COLO668 (cell line): ENCODE data around the gene EIF3C.
"Not testable (repeated sequence)": the region's sequence is repeated elsewhere in the genome, so short reads cannot be mapped to it uniquely, and the experiment has no call there.

ENCODE experiments used
- DNase-seq: peaks from one replicate; lab custom pipeline; 2025; ENCODE audit not compliant: unreplicated experiment; lab: John Stamatoyannopoulos, UW

The EIF3C gene

GRCh38 chr16:28746618-28747350 is 35.5 kb downstream of the EIF3C start:
- not testable (repeated sequence) for DNase-seq

- not testable (repeated sequence) for DNase-seq
These were observed 38.8 kb downstream of the EIF3C start for GRCh38 chr16:28749997-28750465.

GRCh38 chr16:28750469-28751067 is 39.3 kb downstream of the EIF3C start:
- DNase-seq: not testable (repeated sequence)

- DNase-seq: not testable (repeated sequence)
These were observed 40.2 kb downstream of the EIF3C start, which contains the start of gene NPIPB9 for GRCh38 chr16:28751487-28751886. NPIPB9 (plus strand) TSS chr16:28751787.

- not testable (repeated sequence) for DNase-seq
These were observed 70.4 kb downstream of the EIF3C start for GRCh38 chr16:28781697-28782096.

GRCh38 chr16:28782357-28782756 is 71.1 kb downstream of the EIF3C start:
- not testable (repeated sequence) for DNase-seq
